Hepatocyte (in vitro differentiated cells): Measurements from ENCODE around the gene ZNF735. TPM values are rescaled to one million over a fixed set of nuclear protein-coding genes. Genes with fewer than 3 reads are reported as not detected.

Source experiments
- DNase-seq: peaks from one replicate; pipeline ENCODE4 v3.0.0-alpha.2; 2016; ENCODE audit warnings: low spot score
- H2AFZ ChIP-seq: fragments of 200-600 bp; sonication (generic); 2 replicates; pipeline ENCODE4 v1.6.0; 2016; ENCODE audit warnings: antibody characterized with exemption, mild to moderate bottlenecking
- H3K27ac ChIP-seq: fragments of 200-600 bp; sonication (generic); 2 replicates; pipeline ENCODE4 v1.5.1; 2016; ENCODE audit warnings: mild to moderate bottlenecking
- H3K27me3 ChIP-seq: fragments of 200-600 bp; sonication (generic); 2 replicates; pipeline ENCODE4 v1.6.1; 2016
- H3K36me3 ChIP-seq: fragments of 200-600 bp; sonication (generic); replicated peaks from 2 replicates; pipeline ENCODE4 v1.5.1; 2016; ENCODE audit warnings: low read depth; ENCODE audit not compliant: insufficient read depth
- H3K4me1 ChIP-seq: fragments of 200-600 bp; sonication (generic); 2 replicates; pipeline ENCODE4 v1.5.1; 2016; ENCODE audit warnings: mild to moderate bottlenecking, moderate library complexity; ENCODE audit not compliant: insufficient read depth
- H3K4me2 ChIP-seq: fragments of 200-600 bp; sonication (generic); 2 replicates; pipeline ENCODE4 v1.6.0; 2016
- H3K4me3 ChIP-seq: fragments of 200-600 bp; sonication (generic); 2 replicates; pipeline ENCODE4 v1.5.1; 2016; ENCODE audit warnings: mild to moderate bottlenecking
- H3K79me2 ChIP-seq: fragments of 200-600 bp; sonication (generic); 2 replicates; pipeline ENCODE4 v1.6.0; 2017; ENCODE audit warnings: mild to moderate bottlenecking
- H3K9me2 ChIP-seq: fragments of 200-600 bp; sonication (generic); replicated peaks from 2 replicates; pipeline ENCODE4 v1.6.0; 2017; ENCODE audit warnings: mild to moderate bottlenecking; ENCODE audit not compliant: insufficient read depth
- H3K9me3 ChIP-seq: fragments of 200-600 bp; sonication (generic); 2 replicates; pipeline ENCODE4 v1.5.1; 2016; ENCODE audit warnings: low read depth, mild to moderate bottlenecking
- H4K20me1 ChIP-seq: fragments of 200-600 bp; sonication (generic); 2 replicates; pipeline ENCODE4 v1.6.0; 2016; ENCODE audit warnings: mild to moderate bottlenecking; ENCODE audit not compliant: insufficient read depth, poor library complexity, severe bottlenecking
- CTCF ChIP-seq: fragments of 200-600 bp; sonication (generic); IDR thresholded peaks from 2 replicates; pipeline ENCODE4 v1.5.1; 2016; ENCODE audit warnings: antibody characterized with exemption, mild to moderate bottlenecking; ENCODE audit not compliant: poor library complexity
- EZH2 ChIP-seq: fragments of 200-600 bp; sonication (generic); IDR thresholded peaks from 2 replicates; pipeline ENCODE4 v1.6.1; 2016; ENCODE audit warnings: antibody characterized with exemption, mild to moderate bottlenecking, borderline replicate concordance
- EZH2phosphoT487 ChIP-seq: fragments of 200-600 bp; sonication (generic); IDR thresholded peaks from one replicate; pipeline ENCODE4 v1.6.1; 2018; ENCODE audit warnings: antibody characterized with exemption, mild to moderate bottlenecking, low read depth, moderate library complexity; ENCODE audit not compliant: unreplicated experiment, severe bottlenecking
- WGBS: methylation state at CpG from one replicate; pipeline ENCODE4 v1.1.6; 2016; ENCODE audit warnings: low lambda C conversion rate; ENCODE audit errors: missing lambda C conversion rate; 5-methylcytosine and 5-hydroxymethylcytosine counted together
- polyA plus RNA-seq: library from polyadenylated mRNA; unstranded; fragments of >200 nt; fragmentation: Nextera tagmentation; extraction: Ambion mirVana; gene quantifications from 2 replicates; pipeline ENCODE4 v1.2.1, GENCODE V29; 2016
- total RNA-seq: library from RNA; depleted of rRNA; stranded (reverse); fragments of >200 nt; gene quantifications from 2 replicates; pipeline ENCODE4 v1.2.3, GENCODE V29; 2014

The ZNF735 gene
- total and polyA plus RNA-seq, 2 experiments from 2014 or later, result not detected

- no peaks in the 10 kb centered on the region for H3K27me3 ChIP-seq
- no peak overlapping the region for H3K27ac ChIP-seq
- H3K4me2 ChIP-seq, result no peak overlapping the region
- H2AFZ ChIP-seq, result no peak overlapping the region
- no peaks in the 10 kb centered on the region for H4K20me1 ChIP-seq
- H3K9me3 ChIP-seq, result no peaks in the 10 kb centered on the region
- TF ChIP-seq EZH2phosphoT487 (no peak), CTCF (no peak), EZH2 (no peak)
- 93% methylated on average over 12 of the region's 13 CpGs for WGBS
- H3K4me1 ChIP-seq, result no peaks in the 10 kb centered on the region
- DNase-seq, result no peak
- no peaks in the 10 kb centered on the region for H3K36me3 ChIP-seq
- no peak overlapping the region for H3K4me3 ChIP-seq
- H3K79me2 ChIP-seq, result no peaks in the 10 kb centered on the region
- no peaks in the 10 kb centered on the region for H3K9me2 ChIP-seq
These were observed 23.1 kb upstream of the ZNF735 start for GRCh38 chr7:64183827-64184372.

- H3K9me3 ChIP-seq, result no peaks in the 10 kb centered on the region
- H2AFZ ChIP-seq, result no peak overlapping the region
- no peaks in the 10 kb centered on the region for H4K20me1 ChIP-seq
- H3K27ac ChIP-seq, result no peak overlapping the region
- H3K4me3 ChIP-seq, result no peak overlapping the region
- H3K4me1 ChIP-seq, result no peaks in the 10 kb centered on the region
- no peaks in the 10 kb centered on the region for H3K9me2 ChIP-seq
- no peaks in the 10 kb centered on the region for H3K36me3 ChIP-seq
- H3K27me3 ChIP-seq, result no peaks in the 10 kb centered on the region
- no peak for TF ChIP-seq CTCF
- TF ChIP-seq EZH2, result no peak
- TF ChIP-seq EZH2phosphoT487, result no peak
- 88% methylated on average over 11 of the region's 12 CpGs for WGBS
- H3K79me2 ChIP-seq, result no peaks in the 10 kb centered on the region
- H3K4me2 ChIP-seq, result no peak overlapping the region
- DNase-seq, result no peak
These were observed 22.6 kb upstream of the ZNF735 start for GRCh38 chr7:64184376-64184775.

- no peaks in the 10 kb centered on the region for H3K36me3 ChIP-seq
- H2AFZ ChIP-seq, result no peak overlapping the region
- H3K4me1 ChIP-seq, result no peaks in the 10 kb centered on the region
- H3K9me3 ChIP-seq, result peaks cover 3% of the 10 kb centered on the region
- no peak for DNase-seq
- no peak overlapping the region for H3K4me3 ChIP-seq
- H3K27ac ChIP-seq, result no peak overlapping the region
- H3K4me2 ChIP-seq, result no peak overlapping the region
- WGBS, result 54% methylated on average over 3 of the region's 3 CpGs
- no peaks in the 10 kb centered on the region for H3K27me3 ChIP-seq
- H3K79me2 ChIP-seq, result no peaks in the 10 kb centered on the region
- no peak for TF ChIP-seq EZH2phosphoT487
- no peak for TF ChIP-seq EZH2
- TF ChIP-seq CTCF, result no peak
- H3K9me2 ChIP-seq, result no peaks in the 10 kb centered on the region
- no peaks in the 10 kb centered on the region for H4K20me1 ChIP-seq
These were observed 19.6 kb upstream of the ZNF735 start for GRCh38 chr7:64187408-64187807.
